Epithelial cell of esophagus (primary cell): ENCODE results near the gene NAP1L5.

Source experiments
- DNase-seq: peaks from one replicate; pipeline ENCODE4 v3.0.0; 2010; ENCODE audit warnings: low read depth
- H3K4me3 ChIP-seq: 2 replicates; pipeline ENCODE4 v1.5.1; 2011; ENCODE audit warnings: mild to moderate bottlenecking, low read length, control low read depth
- CTCF ChIP-seq: IDR thresholded peaks from 2 replicates; pipeline ENCODE4 v1.5.1; 2011; ENCODE audit warnings: low read depth, mild to moderate bottlenecking, low read length, control low read depth, inconsistent platforms; ENCODE audit not compliant: insufficient read depth; ENCODE audit errors: missing control alignments

The NAP1L5 gene

GRCh38 chr4:88724406-88724805, 26.8 kb upstream of the NAP1L5 start:
- DNase-seq: no peak
- no peak overlapping the region for H3K4me3 ChIP-seq
- no peak for TF ChIP-seq CTCF

GRCh38 chr4:88722828-88723227, 25.2 kb upstream of the NAP1L5 start:
- DNase-seq: no peak
- no peak for TF ChIP-seq CTCF
- no peak overlapping the region for H3K4me3 ChIP-seq

GRCh38 chr4:88722276-88722780, 24.7 kb upstream of the NAP1L5 start:
- no peak overlapping the region for H3K4me3 ChIP-seq
- DNase-seq: no peak
- TF ChIP-seq CTCF: no peak

GRCh38 chr4:88720451-88721428, 23.1 kb upstream of the NAP1L5 start:
- TF ChIP-seq CTCF: no peak
- H3K4me3 ChIP-seq: no peak overlapping the region
- DNase-seq: no peak

GRCh38 chr4:88719381-88719780, 21.8 kb upstream of the NAP1L5 start:
- H3K4me3 ChIP-seq: no peak overlapping the region
- no peak for TF ChIP-seq CTCF

GRCh38 chr4:88718098-88718497, 20.5 kb upstream of the NAP1L5 start:
- no peak for TF ChIP-seq CTCF
- H3K4me3 ChIP-seq: no peak overlapping the region

More at GRCh38 chr4:88719381-88719780, 21.8 kb upstream of the NAP1L5 start:
- DNase-seq: no peak

GRCh38 chr4:88713782-88714181, 16.2 kb upstream of the NAP1L5 start:
- H3K4me3 ChIP-seq: no peak overlapping the region
- no peak for DNase-seq

More at GRCh38 chr4:88718098-88718497, 20.5 kb upstream of the NAP1L5 start:
- DNase-seq: no peak

More at GRCh38 chr4:88713782-88714181, 16.2 kb upstream of the NAP1L5 start:
- no peak for TF ChIP-seq CTCF
